Measurements from ENCODE around the gene COA1.

- TF ChIP-seq CTCF (IDR thresholded peaks at IDR 0.05): no peak
- TF ChIP-seq POLR2AphosphoS5 (IDR thresholded peaks at IDR 0.05): no peak
- TF ChIP-seq POLR2A (IDR thresholded peaks at IDR 0.05): no peak
These were observed 4.1 kb downstream of the COA1 start for GRCh38 chr7:43725251-43725650.

All from prostate gland (tissue), 2 donors.